ENCODE measurements around the gene NT5M. TPM values are rescaled to one million over a fixed set of nuclear protein-coding genes. Genes with fewer than 3 reads are reported as not detected.

NT5M gene
- total RNA-seq, 1 donor from 2014 or later, result 1.5 TPM

- no peak overlapping the region for H3K4me3 ChIP-seq (ENCODE audit: insufficient read depth, low read depth, low read length)
- no peaks in the 10 kb centered on the region for H3K9me3 ChIP-seq (ENCODE audit: insufficient read depth, low read depth, low read length)
- H4K20me1 ChIP-seq (ENCODE audit: insufficient read depth, low read length), result no peaks in the 10 kb centered on the region
- H3K4me1 Mint-ChIP-seq (ENCODE audit: low read depth, unreplicated experiment), result no peaks in the 10 kb centered on the region
- H3K9me3 Mint-ChIP-seq (ENCODE audit: unreplicated experiment), result peaks cover 2% of the 10 kb centered on the region
- no peak overlapping the region for H3K4me3 Mint-ChIP-seq (ENCODE audit: unreplicated experiment)
- DNase-seq (ENCODE audit: low read depth) (no peak), FAIRE-seq (no peak)
- H2AFZ ChIP-seq (ENCODE audit: low read depth, low read length), result no peak overlapping the region
- H3K4me1 ChIP-seq (ENCODE audit: insufficient read depth, low read length), result no peaks in the 10 kb centered on the region
- no peak overlapping the region for H3K9ac ChIP-seq (ENCODE audit: low read length)
- H3K79me2 ChIP-seq (ENCODE audit: insufficient read depth, low read length), result no peaks in the 10 kb centered on the region
- H3K36me3 Mint-ChIP-seq (ENCODE audit: low read depth, unreplicated experiment), result no peaks in the 10 kb centered on the region
- peaks cover 20% of the 10 kb centered on the region for H3K27me3 Mint-ChIP-seq (ENCODE audit: low read depth, unreplicated experiment)
- peaks cover 2% of the 10 kb centered on the region for H3K27me3 ChIP-seq (ENCODE audit: insufficient read depth, low read length)
- no peak overlapping the region for H3K27ac Mint-ChIP-seq (ENCODE audit: unreplicated experiment)
- H3K4me2 ChIP-seq (ENCODE audit: low read length), result no peak overlapping the region
- no peaks in the 10 kb centered on the region for H3K36me3 ChIP-seq (ENCODE audit: insufficient read depth, low read length)
- TF ChIP-seq, protein P1, sequence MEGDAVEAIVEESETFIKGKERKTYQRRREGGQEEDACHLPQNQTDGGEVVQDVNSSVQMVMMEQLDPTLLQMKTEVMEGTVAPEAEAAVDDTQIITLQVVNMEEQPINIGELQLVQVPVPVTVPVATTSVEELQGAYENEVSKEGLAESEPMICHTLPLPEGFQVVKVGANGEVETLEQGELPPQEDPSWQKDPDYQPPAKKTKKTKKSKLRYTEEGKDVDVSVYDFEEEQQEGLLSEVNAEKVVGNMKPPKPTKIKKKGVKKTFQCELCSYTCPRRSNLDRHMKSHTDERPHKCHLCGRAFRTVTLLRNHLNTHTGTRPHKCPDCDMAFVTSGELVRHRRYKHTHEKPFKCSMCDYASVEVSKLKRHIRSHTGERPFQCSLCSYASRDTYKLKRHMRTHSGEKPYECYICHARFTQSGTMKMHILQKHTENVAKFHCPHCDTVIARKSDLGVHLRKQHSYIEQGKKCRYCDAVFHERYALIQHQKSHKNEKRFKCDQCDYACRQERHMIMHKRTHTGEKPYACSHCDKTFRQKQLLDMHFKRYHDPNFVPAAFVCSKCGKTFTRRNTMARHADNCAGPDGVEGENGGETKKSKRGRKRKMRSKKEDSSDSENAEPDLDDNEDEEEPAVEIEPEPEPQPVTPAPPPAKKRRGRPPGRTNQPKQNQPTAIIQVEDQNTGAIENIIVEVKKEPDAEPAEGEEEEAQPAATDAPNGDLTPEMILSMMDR (IDR thresholded peaks at IDR 0.05; ENCODE audit: insufficient read depth, low read depth, low read length), result no peak
- TF ChIP-seq EZH2 (IDR thresholded peaks at IDR 0.05; ENCODE audit: insufficient read depth, low read length), result no peak
- no peak overlapping the region for H3K27ac ChIP-seq (ENCODE audit: low read depth, low read length)
Observed at GRCh38 chr17:17326275-17326875, 23.2 kb downstream of the NT5M start.

GRCh38 chr17:17328251-17328650 is 25.1 kb downstream of the NT5M start:
- DNase-seq (ENCODE audit: low read depth) (no peak), FAIRE-seq (no peak)
- H3K4me1 Mint-ChIP-seq (ENCODE audit: low read depth, unreplicated experiment), result no peaks in the 10 kb centered on the region
- Histone ChIP-seq H3K4me1 (ENCODE audit: insufficient read depth, low read length) (no peaks in the 10 kb centered on the region), H2AFZ (ENCODE audit: low read depth, low read length) (no peak overlapping the region), H3K9me3 (ENCODE audit: insufficient read depth, low read depth, low read length) (no peaks in the 10 kb centered on the region), H3K4me3 (ENCODE audit: insufficient read depth, low read depth, low read length) (no peak overlapping the region), H3K27ac (ENCODE audit: low read depth, low read length) (no peak overlapping the region), H3K9ac (ENCODE audit: low read length) (no peak overlapping the region), H4K20me1 (ENCODE audit: insufficient read depth, low read length) (no peaks in the 10 kb centered on the region), H3K27me3 (ENCODE audit: insufficient read depth, low read length) (peaks cover 2% of the 10 kb centered on the region), H3K36me3 (ENCODE audit: insufficient read depth, low read length) (no peaks in the 10 kb centered on the region), H3K4me2 (ENCODE audit: low read length) (no peak overlapping the region), H3K79me2 (ENCODE audit: insufficient read depth, low read length) (no peaks in the 10 kb centered on the region)
- H3K36me3 Mint-ChIP-seq (ENCODE audit: low read depth, unreplicated experiment), result no peaks in the 10 kb centered on the region
- peaks cover 21% of the 10 kb centered on the region for H3K27me3 Mint-ChIP-seq (ENCODE audit: low read depth, unreplicated experiment)
- H3K4me3 Mint-ChIP-seq (ENCODE audit: unreplicated experiment), result no peak overlapping the region
- no peak overlapping the region for H3K27ac Mint-ChIP-seq (ENCODE audit: unreplicated experiment)
- peaks cover 2% of the 10 kb centered on the region for H3K9me3 Mint-ChIP-seq (ENCODE audit: unreplicated experiment)
- TF ChIP-seq, protein P1 (IDR thresholded peaks at IDR 0.05; ENCODE audit: insufficient read depth, low read depth, low read length), result no peak
- TF ChIP-seq EZH2 (IDR thresholded peaks at IDR 0.05; ENCODE audit: insufficient read depth, low read length), result no peak

DNA sequence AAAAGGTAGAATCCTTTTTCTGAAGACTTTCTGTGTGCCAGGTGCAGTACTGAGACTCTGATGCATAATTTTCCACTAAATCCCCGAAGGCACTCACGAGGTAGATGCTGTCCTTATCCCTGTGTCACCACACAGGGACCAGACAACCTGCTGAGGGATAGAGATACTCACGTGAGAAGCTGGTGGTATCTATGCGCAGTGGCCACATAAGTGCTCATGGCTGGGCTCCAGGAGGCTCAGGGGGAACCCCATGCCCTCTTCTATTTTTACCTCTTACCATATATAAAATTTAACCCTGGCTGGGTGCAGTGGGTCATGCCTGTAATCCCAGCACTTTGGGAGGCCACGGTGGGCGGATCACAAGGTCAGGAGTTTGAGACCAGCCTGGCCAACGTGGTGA is 38.3 kb downstream of the NT5M start:
- TF ChIP-seq, protein P1 (IDR thresholded peaks at IDR 0.05; ENCODE audit: insufficient read depth, low read depth, low read length), result no peak
- TF ChIP-seq EZH2 (IDR thresholded peaks at IDR 0.05; ENCODE audit: insufficient read depth, low read length), result no peak
- no peaks in the 10 kb centered on the region for H3K36me3 Mint-ChIP-seq (ENCODE audit: low read depth, unreplicated experiment)
- Histone ChIP-seq H3K4me3 (ENCODE audit: insufficient read depth, low read depth, low read length) (no peak overlapping the region), H3K9ac (ENCODE audit: low read length) (no peak overlapping the region), H3K4me2 (ENCODE audit: low read length) (no peak overlapping the region), H3K27me3 (ENCODE audit: insufficient read depth, low read length) (no peaks in the 10 kb centered on the region), H3K9me3 (ENCODE audit: insufficient read depth, low read depth, low read length) (no peaks in the 10 kb centered on the region), H2AFZ (ENCODE audit: low read depth, low read length) (no peak overlapping the region), H4K20me1 (ENCODE audit: insufficient read depth, low read length) (no peaks in the 10 kb centered on the region), H3K27ac (ENCODE audit: low read depth, low read length) (no peak overlapping the region), H3K36me3 (ENCODE audit: insufficient read depth, low read length) (no peaks in the 10 kb centered on the region), H3K4me1 (ENCODE audit: insufficient read depth, low read length) (no peaks in the 10 kb centered on the region), H3K79me2 (ENCODE audit: insufficient read depth, low read length) (no peaks in the 10 kb centered on the region)
- no peaks in the 10 kb centered on the region for H3K9me3 Mint-ChIP-seq (ENCODE audit: unreplicated experiment)
- no peak overlapping the region for H3K4me3 Mint-ChIP-seq (ENCODE audit: unreplicated experiment)
- no peaks in the 10 kb centered on the region for H3K4me1 Mint-ChIP-seq (ENCODE audit: low read depth, unreplicated experiment)
- no peak overlapping the region for H3K27ac Mint-ChIP-seq (ENCODE audit: unreplicated experiment)
- DNase-seq (ENCODE audit: low read depth) (no peak), FAIRE-seq (no peak)
- peaks cover 11% of the 10 kb centered on the region for H3K27me3 Mint-ChIP-seq (ENCODE audit: low read depth, unreplicated experiment)

All from astrocyte (in vitro differentiated cells and primary cell).